Smooth muscle cell (in vitro differentiated cells): ENCODE data around the gene MTRR. TPM values are rescaled to one million over a fixed set of nuclear protein-coding genes. Genes with fewer than 3 reads are reported as not detected.

ENCODE experiments used
- DNase-seq: peaks from one replicate; lab custom pipeline; 2025; ENCODE audit not compliant: unreplicated experiment; lab: John Stamatoyannopoulos, UW
- H2AFZ ChIP-seq: fragments of 200-600 bp; sonication (generic); 2 replicates; pipeline ENCODE4 v1.6.0; 2016; ENCODE audit warnings: antibody characterized with exemption, low read depth, mild to moderate bottlenecking
- H3F3A ChIP-seq: fragments of 200-600 bp; sonication (generic); 2 replicates; pipeline ENCODE4 v1.6.0; 2017; ENCODE audit warnings: antibody characterized with exemption, low read depth
- H3K27ac ChIP-seq: fragments of 200-600 bp; sonication (generic); 2 replicates; pipeline ENCODE4 v1.5.1; 2016; ENCODE audit warnings: low read depth, mild to moderate bottlenecking
- H3K27me3 ChIP-seq: fragments of 200-600 bp; sonication (generic); 2 replicates; pipeline ENCODE4 v1.6.1; 2016; ENCODE audit warnings: low read depth, mild to moderate bottlenecking
- H3K36me3 ChIP-seq: fragments of 200-600 bp; sonication (generic); 2 replicates; pipeline ENCODE4 v1.5.1; 2016; ENCODE audit warnings: low read depth
- H3K4me1 ChIP-seq: fragments of 200-600 bp; sonication (generic); 2 replicates; pipeline ENCODE4 v1.5.1; 2016; ENCODE audit warnings: low read depth
- H3K4me2 ChIP-seq: fragments of 200-600 bp; sonication (generic); 2 replicates; pipeline ENCODE4 v1.6.0; 2016; ENCODE audit warnings: mild to moderate bottlenecking
- H3K4me3 ChIP-seq: fragments of 200-600 bp; sonication (generic); 2 replicates; pipeline ENCODE4 v1.5.1; 2016; ENCODE audit warnings: mild to moderate bottlenecking
- H3K79me2 ChIP-seq: fragments of 200-600 bp; sonication (generic); 2 replicates; pipeline ENCODE4 v1.6.0; 2016; ENCODE audit warnings: low read depth, mild to moderate bottlenecking
- H3K9ac ChIP-seq: fragments of 200-600 bp; sonication (generic); 2 replicates; pipeline ENCODE4 v1.6.0; 2016; ENCODE audit warnings: low read depth
- H3K9me3 ChIP-seq: fragments of 200-600 bp; sonication (generic); replicated peaks from 2 replicates; pipeline ENCODE4 v1.5.1; 2016; ENCODE audit warnings: low read depth
- H4K20me1 ChIP-seq: fragments of 200-600 bp; sonication (generic); 2 replicates; pipeline ENCODE4 v1.6.0; 2016; ENCODE audit warnings: low read depth
- CTCF ChIP-seq: fragments of 200-600 bp; sonication (generic); IDR thresholded peaks from 2 replicates; pipeline ENCODE4 v1.5.1; 2017; ENCODE audit warnings: borderline replicate concordance, mild to moderate bottlenecking, antibody characterized with exemption; ENCODE audit not compliant: insufficient read depth, poor library complexity, severe bottlenecking
- WGBS: methylation state at CpG from one replicate; pipeline ENCODE4 v1.1.7; 2016; ENCODE audit warnings: low lambda C conversion rate; 5-methylcytosine and 5-hydroxymethylcytosine counted together
- polyA plus RNA-seq: library from polyadenylated mRNA; unstranded; fragments of >200 nt; fragmentation: Nextera tagmentation; extraction: Ambion mirVana; gene quantifications from 2 replicates; pipeline ENCODE4 v1.2.1, GENCODE V29; 2016
- total RNA-seq: library from RNA; depleted of rRNA; stranded (reverse); fragments of >200 nt; gene quantifications from 2 replicates; pipeline ENCODE4 v1.2.3, GENCODE V29; 2014

The MTRR gene
- total and polyA plus RNA-seq, 2 experiments from 2014 or later, result 16.2 to 23.7 TPM

GRCh38 chr5:7867260-7867659, 1.7 kb upstream of the MTRR start:
- Histone ChIP-seq H3K4me2 (no peak overlapping the region), H3F3A (no peaks in the 10 kb centered on the region), H3K4me3 (no peak overlapping the region), H2AFZ (no peak overlapping the region), H3K9ac (no peak overlapping the region), H3K27ac (no peak overlapping the region), H3K9me3 (no peaks in the 10 kb centered on the region), H3K36me3 (peaks cover 23% of the 10 kb centered on the region), H4K20me1 (peaks cover 25% of the 10 kb centered on the region), H3K27me3 (no peaks in the 10 kb centered on the region), H3K4me1 (peaks cover 14% of the 10 kb centered on the region), H3K79me2 (peaks cover 45% of the 10 kb centered on the region)
- 93% methylated on average over 3 of the region's 3 CpGs for WGBS
- no peak for DNase-seq
- no peak for TF ChIP-seq CTCF

GRCh38 chr5:7868427-7868772, 548 bp upstream of the MTRR start:
- TF ChIP-seq CTCF, result no peak
- H3K9me3 ChIP-seq, result no peaks in the 10 kb centered on the region
- no peaks in the 10 kb centered on the region for H3K27me3 ChIP-seq
- H3K36me3 ChIP-seq, result peaks cover 14% of the 10 kb centered on the region
- peak overlapping the region; percentile 92 for H3K9ac ChIP-seq
- WGBS, result under 1% methylated on average over 8 of the region's 8 CpGs
- peaks cover 14% of the 10 kb centered on the region for H3K4me1 ChIP-seq
- DNase-seq, result no peak
- H3K79me2 ChIP-seq, result peaks cover 57% of the 10 kb centered on the region
- peak overlapping the region; percentile 94 for H2AFZ ChIP-seq
- H4K20me1 ChIP-seq, result peaks cover 35% of the 10 kb centered on the region
- peak overlapping the region; percentile 56 for H3K27ac ChIP-seq
- peak overlapping the region; percentile 92 for H3K4me2 ChIP-seq
- no peaks in the 10 kb centered on the region for H3F3A ChIP-seq
- peak overlapping the region; percentile 97 for H3K4me3 ChIP-seq

- H2AFZ ChIP-seq, result peak overlapping the region; percentile 94
- DNase-seq, result no peak
These were observed 657 bp downstream of the MTRR start for GRCh38 chr5:7869474-7870136.

More at GRCh38 chr5:7869474-7870136, 657 bp downstream of the MTRR start:
- Histone ChIP-seq H3K79me2 (peaks cover 69% of the 10 kb centered on the region), H3K27me3 (no peaks in the 10 kb centered on the region), H3K4me3 (peak overlapping the region; percentile 97), H3K4me2 (peak overlapping the region; percentile 92), H3K27ac (peak overlapping the region; percentile 56), H3K4me1 (peaks cover 14% of the 10 kb centered on the region), H3K9me3 (no peaks in the 10 kb centered on the region), H4K20me1 (peaks cover 45% of the 10 kb centered on the region), H3K36me3 (peaks cover 10% of the 10 kb centered on the region), H3K9ac (peak overlapping the region; percentile 92), H3F3A (no peaks in the 10 kb centered on the region)
- WGBS, result 5% methylated on average over 33 of the region's 41 CpGs
- TF ChIP-seq CTCF, result no peak
